Gastroesophageal sphincter (tissue), 4 donors: ENCODE data around the gene MAFG. TPM values are rescaled to one million over a fixed set of nuclear protein-coding genes. Genes with fewer than 3 reads are reported as not detected.

Experiments
- ATAC-seq: fragments of 150-250 bp; one replicate; pipeline ENCODE4 v1.9.1; 2016; ENCODE audit warnings: mild to moderate bottlenecking, moderate library complexity
- H3K27ac ChIP-seq, 4 donors: fragments of 200-600 bp; sonication (generic) in 3 of 4; 1 replicate in 3 of 4; 2 replicates in 1 of 4; pipeline ENCODE4 v1.5.1; 2016 to 2019
- H3K27me3 ChIP-seq: fragments of 200-600 bp; sonication (generic); one replicate; pipeline ENCODE4 v1.5.1; 2019
- H3K36me3 ChIP-seq, 2 donors: fragments of 200-600 bp; sonication (generic); one replicate each; pipeline ENCODE4 v1.5.1; 2019; ENCODE audit warnings: control low read depth in 1 of 2
- H3K4me1 ChIP-seq, 3 donors: fragments of 200-600 bp; sonication (generic); 1 replicate in 2 of 3; 2 replicates in 1 of 3; pipeline ENCODE4 v1.5.1; 2016 to 2019; ENCODE audit warnings: control low read depth in 2 of 3
- H3K4me3 ChIP-seq, 2 donors: fragments of 200-600 bp; sonication (generic); one replicate each; pipeline ENCODE4 v1.5.1; 2019; ENCODE audit warnings: mild to moderate bottlenecking in 1 of 2, moderate library complexity in 1 of 2
- H3K9me3 ChIP-seq, 3 donors: fragments of 200-600 bp; sonication (generic); one replicate each; pipeline ENCODE4 v1.5.1; 2017 to 2019; ENCODE audit warnings: control low read depth in 2 of 3
- CTCF ChIP-seq, 4 experiments: fragments of 200-600 bp in 2 of 4; fragments of 450-650 bp in 2 of 4; sonication (generic) in 1 of 4; IDR thresholded peaks; one replicate each; pipeline ENCODE4 v1.5.1; 2017 to 2019; ENCODE audit warnings: antibody characterized with exemption in 4 of 4, mild to moderate bottlenecking in 2 of 4, moderate library complexity in 2 of 4
- EP300 ChIP-seq: sonication (generic); formaldehyde crosslinking; IDR thresholded peaks from one replicate; pipeline ENCODE4 v1.6.1; 2017; ENCODE audit warnings: antibody characterized with exemption, mild to moderate bottlenecking
- POLR2A ChIP-seq, 2 donors: fragments of 450-650 bp; IDR thresholded peaks; one replicate each; pipeline ENCODE4 v1.6.1; 2017; ENCODE audit warnings: antibody characterized with exemption in 2 of 2, mild to moderate bottlenecking in 2 of 2, moderate library complexity in 1 of 2
- POLR2AphosphoS5 ChIP-seq: sonication (generic); formaldehyde crosslinking; IDR thresholded peaks from one replicate; pipeline ENCODE4 v1.6.1; 2017; ENCODE audit warnings: antibody characterized with exemption
- WGBS, 2 donors: methylation state at CpG; one replicate each; pipeline ENCODE4 v1.1.5; 2018; ENCODE audit warnings: low coverage in 1 of 2; 5-methylcytosine and 5-hydroxymethylcytosine counted together
- total RNA-seq, 4 donors: library from RNA; depleted of rRNA; stranded (reverse); fragments of >200 nt; gene quantifications; one replicate each; pipeline ENCODE4 v1.1.0, GENCODE V29; 2016

MAFG gene
- total RNA-seq, 4 donors from 2014 or later = 18.8 to 39.3 (median 25.3) TPM

GRCh38 chr17:81932333-81932983 is 4.9 kb upstream of the MAFG start:
- WGBS, 2 donors = no CpG with 5 or more reads among the region's 9 CpGs
- peaks cover 0 to 27% (median 16%) of the 10 kb centered on the region in 3 donors for H3K4me1 ChIP-seq
- TF ChIP-seq POLR2AphosphoS5 (no peak), EP300 (no peak)
- H3K27ac ChIP-seq = no peak overlapping the region
- H3K9me3 ChIP-seq = no peaks in the 10 kb centered on the region
- no peak overlapping the region for H3K4me3 ChIP-seq
- no peak for ATAC-seq
- peaks cover 27% of the 10 kb centered on the region for H3K27me3 ChIP-seq
- no peaks in the 10 kb centered on the region for H3K36me3 ChIP-seq

GRCh38 chr17:81931557-81932332 is 4.2 kb upstream of the MAFG start:
- Histone ChIP-seq H3K27ac (no peak overlapping the region), H3K9me3 (no peaks in the 10 kb centered on the region), H3K4me1 (peaks cover 0 to 20% (median 14%) of the 10 kb centered on the region in 3 donors), H3K36me3 (no peaks in the 10 kb centered on the region), H3K27me3 (peaks cover 27% of the 10 kb centered on the region), H3K4me3 (no peak overlapping the region)
- 19 to 56% methylated on average over 3 to 6 of the region's 15 CpGs for WGBS, 2 donors
- no peak for TF ChIP-seq POLR2A (IDR thresholded peaks at IDR 0.05)
- no peak for TF ChIP-seq POLR2AphosphoS5
- TF ChIP-seq EP300 = no peak
- no peak for TF ChIP-seq CTCF (IDR thresholded peaks at IDR 0.05)
- no peak for ATAC-seq

- peaks cover 0 to 17% (median 12%) of the 10 kb centered on the region in 3 donors for H3K4me1 ChIP-seq
- H3K27me3 ChIP-seq = peaks cover 27% of the 10 kb centered on the region
- no peak overlapping the region for H3K27ac ChIP-seq
- H3K9me3 ChIP-seq = no peaks in the 10 kb centered on the region
- H3K36me3 ChIP-seq = no peaks in the 10 kb centered on the region
- 50 to 80% methylated on average over 1 of the region's 13 CpGs for WGBS, 2 donors
- no peak for ATAC-seq
- TF ChIP-seq EP300 = no peak
- no peak for TF ChIP-seq CTCF (IDR thresholded peaks at IDR 0.05)
- no peak for TF ChIP-seq POLR2AphosphoS5
- no peak for TF ChIP-seq POLR2A (IDR thresholded peaks at IDR 0.05)
- H3K4me3 ChIP-seq = no peak overlapping the region
These were observed 3.6 kb upstream of the MAFG start for GRCh38 chr17:81931189-81931556.

- Histone ChIP-seq H3K4me1 (peaks cover 0 to 24% (median 19%) of the 10 kb centered on the region in 3 donors), H3K36me3 (no peaks in the 10 kb centered on the region), H3K9me3 (no peaks in the 10 kb centered on the region), H3K27ac (no peak overlapping the region), H3K27me3 (peaks cover 27% of the 10 kb centered on the region), H3K4me3 (no peak overlapping the region)
- TF ChIP-seq POLR2AphosphoS5 = no peak
- TF ChIP-seq EP300 = no peak
- no peak for TF ChIP-seq CTCF (IDR thresholded peaks at IDR 0.05)
- no peak for TF ChIP-seq POLR2A (IDR thresholded peaks at IDR 0.05)
- ATAC-seq = no peak
- 63 to 66% methylated on average over 8 to 11 of the region's 20 CpGs for WGBS, 2 donors
These were observed 2.9 kb upstream of the MAFG start for GRCh38 chr17:81930142-81931125.
